H1 (cell line): ENCODE measurements around the gene TTC9. TPM values are rescaled to one million over a fixed set of nuclear protein-coding genes. Genes with fewer than 3 reads are reported as not detected.

Source experiments
- CTBP2 ChIP-seq: IDR thresholded peaks from 2 replicates; pipeline ENCODE4 v1.7.0; 2011; ENCODE audit warnings: borderline replicate concordance, mild to moderate bottlenecking, moderate library complexity, mixed read lengths, low read length; ENCODE audit not compliant: insufficient read depth, insufficient read length
- MAFK ChIP-seq: IDR thresholded peaks from 2 replicates; pipeline ENCODE4 v1.6.1; 2012; ENCODE audit warnings: low read depth, mild to moderate bottlenecking, improper control_type of control experiment, low read length
- POLR2AphosphoS5 ChIP-seq: IDR thresholded peaks from 2 replicates; pipeline ENCODE4 v1.6.1; 2011; ENCODE audit warnings: low read depth, low read length
- polyA plus RNA-seq, 7 experiments: library from polyadenylated mRNA; depleted of rRNA in 3 of 7; stranded (reverse) in 5 of 7; unstranded in 2 of 7; fragments of >200 nt in 5 of 7; fragments of 200-250 nt in 2 of 7; gene quantifications; 1 replicate in 5 of 7; 2 replicates in 1 of 7; 4 replicates in 1 of 7; pipeline versions ENCODE4 v1.2.1 to v1.2.3, GENCODE V29; 2011 to 2013; ENCODE audit warnings: missing spikeins in 2 of 7, mixed read lengths in 2 of 7
- total RNA-seq: library from RNA; stranded (reverse); fragmentation: NEBNext Ultra II Directional; extraction: Animal tissue kit (Norgen Biotek cat#: 25700); gene quantifications from 2 replicates; pipeline ENCODE4 v1.2.1, GENCODE V29; 2021

The TTC9 gene
- total and polyA plus RNA-seq, 2 of the 8 experiments (the other 6 are each of a cell fraction or from before 2014, with no cell fraction given), result 21.0 to 29.5 TPM

- TF ChIP-seq CTBP2, result no peak
- TF ChIP-seq MAFK, result no peak
- no peak for TF ChIP-seq POLR2AphosphoS5
- TF ChIP-seq, all 59 proteins: peak for 0
These were observed 71.8 kb downstream of the TTC9 start (continued) for GRCh38 chr14:70713511-70713916.
